SK-N-SH treated with all-trans-retinoic acid at 6 μM for 48 hours (cell line): Measurements from ENCODE around the gene SAPCD2.

Source experiments
- ATAC-seq: fragments of 200-7000 bp; cut with Tn5 transposase; 3 replicates; pipeline ENCODE4 v1.9.1; 2020; ENCODE audit warnings: mild to moderate bottlenecking, moderate library complexity
- ARNTL ChIP-seq: fragments of 450-650 bp; formaldehyde crosslinking; IDR thresholded peaks from 2 replicates; pipeline ENCODE4 v1.5.0; 2020; ENCODE audit warnings: low read depth, mild to moderate bottlenecking, moderate library complexity, borderline replicate concordance
- BACH2 ChIP-seq: fragments of 250-450 bp; sonication (Bioruptor Pico); IDR thresholded peaks from 2 replicates; pipeline ENCODE4 v1.9.0; 2021; ENCODE audit warnings: mild to moderate bottlenecking, borderline replicate concordance
- CREB5 ChIP-seq: fragments of 250-450 bp; sonication (Bioruptor Pico); IDR thresholded peaks from 2 replicates; pipeline ENCODE4 v1.5.1; 2020; ENCODE audit warnings: low read depth, mild to moderate bottlenecking, moderate library complexity
- CSDC2 ChIP-seq: fragments of 250-450 bp; sonication (Bioruptor Pico); IDR thresholded peaks from 2 replicates; pipeline ENCODE4 v1.5.0; 2020; ENCODE audit warnings: mild to moderate bottlenecking, moderate library complexity
- CSRNP3 ChIP-seq: fragments of 250-450 bp; sonication (Bioruptor Pico); IDR thresholded peaks from 2 replicates; pipeline ENCODE4 v1.5.1; 2021; ENCODE audit warnings: mild to moderate bottlenecking, moderate library complexity
- ESRRG ChIP-seq: fragments of 250-450 bp; sonication (Bioruptor Pico); IDR thresholded peaks from 2 replicates; pipeline ENCODE4 v1.6.1; 2021; ENCODE audit warnings: mild to moderate bottlenecking
- GLIS3 ChIP-seq: fragments of 250-450 bp; sonication (Bioruptor Pico); IDR thresholded peaks from 2 replicates; pipeline ENCODE4 v1.5.0; 2020; ENCODE audit warnings: mild to moderate bottlenecking, moderate library complexity
- ISL1 ChIP-seq: fragments of 250-450 bp; sonication (Bioruptor Pico); IDR thresholded peaks from 2 replicates; pipeline ENCODE4 v2.1.2; 2022; ENCODE audit warnings: mild to moderate bottlenecking, moderate library complexity
- OSR1 ChIP-seq: fragments of 250-450 bp; sonication (Bioruptor Pico); IDR thresholded peaks from 2 replicates; pipeline ENCODE4 v1.8.0; 2022; ENCODE audit warnings: moderate library complexity, mild to moderate bottlenecking, inconsistent platforms
- PATZ1 ChIP-seq: fragments of 250-450 bp; sonication (Bioruptor Pico); IDR thresholded peaks from 2 replicates; pipeline ENCODE4 v1.8.0; 2020; ENCODE audit warnings: mild to moderate bottlenecking, moderate library complexity, borderline replicate concordance
- PPARA ChIP-seq: fragments of 250-450 bp; sonication (Bioruptor Pico); IDR thresholded peaks from 2 replicates; pipeline ENCODE4 v1.5.0; 2020; ENCODE audit warnings: mild to moderate bottlenecking, borderline replicate concordance
- RARB ChIP-seq: fragments of 250-450 bp; sonication (Bioruptor Pico); IDR thresholded peaks from 2 replicates; pipeline ENCODE4 v1.8.0; 2021; ENCODE audit warnings: mild to moderate bottlenecking, moderate library complexity
- TCF4 ChIP-seq: fragments of 250-450 bp; sonication (Bioruptor Pico); IDR thresholded peaks from 2 replicates; pipeline ENCODE4 v1.8.0; 2021; ENCODE audit warnings: mild to moderate bottlenecking, moderate library complexity, borderline replicate concordance
- TOX ChIP-seq: fragments of 250-450 bp; sonication (Bioruptor Pico); IDR thresholded peaks from 2 replicates; pipeline ENCODE4 v1.8.0; 2021; ENCODE audit warnings: mild to moderate bottlenecking, moderate library complexity, borderline replicate concordance
- TSHZ2 ChIP-seq: fragments of 250-450 bp; sonication (Bioruptor Pico); IDR thresholded peaks from 2 replicates; pipeline ENCODE4 v1.5.0; 2020; ENCODE audit warnings: mild to moderate bottlenecking, moderate library complexity
- ZC3H10 ChIP-seq: fragments of 250-450 bp; sonication (Bioruptor Pico); IDR thresholded peaks from 2 replicates; pipeline ENCODE4 v1.5.1; 2021; ENCODE audit warnings: mild to moderate bottlenecking, moderate library complexity
- ZFP3 ChIP-seq: fragments of 250-450 bp; sonication (Bioruptor Pico); IDR thresholded peaks from 2 replicates; pipeline ENCODE4 v1.5.0; 2020; ENCODE audit warnings: mild to moderate bottlenecking, moderate library complexity
- ZFP30 ChIP-seq: fragments of 450-650 bp; formaldehyde crosslinking; IDR thresholded peaks from 2 replicates; pipeline ENCODE4 v1.5.0; 2022; ENCODE audit warnings: mild to moderate bottlenecking, moderate library complexity
- ZNF565 ChIP-seq: fragments of 450-650 bp; formaldehyde crosslinking; conservative IDR thresholded peaks from 2 replicates; pipeline ENCODE4 v1.5.0; 2020; ENCODE audit warnings: low read depth, mild to moderate bottlenecking, moderate library complexity
- ZNF70 ChIP-seq: fragments of 450-650 bp; formaldehyde crosslinking; IDR thresholded peaks from 2 replicates; pipeline ENCODE4 v1.5.0; 2020; ENCODE audit warnings: mild to moderate bottlenecking, moderate library complexity
- ZNF8 ChIP-seq: fragments of 450-650 bp; formaldehyde crosslinking; IDR thresholded peaks from 2 replicates; pipeline ENCODE4 v1.5.0; 2020; ENCODE audit warnings: mild to moderate bottlenecking, moderate library complexity

Gene SAPCD2

GRCh38 chr9:137069508-137070091, 757 bp downstream of the SAPCD2 start:
- no peak for ATAC-seq
- no peak for TF ChIP-seq OSR1
- no peak for TF ChIP-seq CREB5 (CRISPR knock-in tag)
- TF ChIP-seq ARNTL (CRISPR knock-in tag): no peak
- TF ChIP-seq ZNF8 (CRISPR knock-in tag): no peak
- no peak for TF ChIP-seq BACH2 (CRISPR knock-in tag)
- no peak for TF ChIP-seq ISL1 (CRISPR knock-in tag)

- no peak for ATAC-seq
- TF ChIP-seq CSDC2 (CRISPR knock-in tag) (no peak), TSHZ2 (CRISPR knock-in tag) (no peak), ZNF565 (no peak), ZNF70 (CRISPR knock-in tag) (no peak), CSRNP3 (CRISPR knock-in tag) (no peak), RARB (CRISPR knock-in tag) (no peak), ZFP30 (no peak), ESRRG (no peak), CREB5 (CRISPR knock-in tag) (no peak), ZC3H10 (no peak), ZFP3 (CRISPR knock-in tag) (no peak), ISL1 (CRISPR knock-in tag) (no peak)
These were observed 1.5 kb downstream of the SAPCD2 start for GRCh38 chr9:137068539-137069507.

GRCh38 chr9:137067860-137068538, 2.4 kb downstream of the SAPCD2 start:
- no peak for TF ChIP-seq GLIS3
- no peak for TF ChIP-seq RARB (CRISPR knock-in tag)
- TF ChIP-seq ZC3H10: no peak
- TF ChIP-seq ZNF8 (CRISPR knock-in tag): no peak
- TF ChIP-seq ZNF565: no peak
- no peak for TF ChIP-seq CREB5 (CRISPR knock-in tag)
- no peak for TF ChIP-seq TOX (CRISPR knock-in tag)
- no peak for TF ChIP-seq ARNTL (CRISPR knock-in tag)
- TF ChIP-seq PATZ1 (CRISPR knock-in tag): no peak
- TF ChIP-seq TCF4 (CRISPR knock-in tag): no peak
- TF ChIP-seq ZNF70 (CRISPR knock-in tag): no peak
- TF ChIP-seq CSRNP3 (CRISPR knock-in tag): no peak
- no peak for TF ChIP-seq ZFP3 (CRISPR knock-in tag)
- TF ChIP-seq PPARA (CRISPR knock-in tag): no peak
- TF ChIP-seq BACH2 (CRISPR knock-in tag): no peak
- no peak for TF ChIP-seq ESRRG
- no peak for TF ChIP-seq CSDC2 (CRISPR knock-in tag)
- TF ChIP-seq ISL1 (CRISPR knock-in tag): no peak
- TF ChIP-seq, all 23 proteins: peak for 0
- ATAC-seq: peak; percentile 63
